ENCODE measurements around the gene IL9.

DNA sequence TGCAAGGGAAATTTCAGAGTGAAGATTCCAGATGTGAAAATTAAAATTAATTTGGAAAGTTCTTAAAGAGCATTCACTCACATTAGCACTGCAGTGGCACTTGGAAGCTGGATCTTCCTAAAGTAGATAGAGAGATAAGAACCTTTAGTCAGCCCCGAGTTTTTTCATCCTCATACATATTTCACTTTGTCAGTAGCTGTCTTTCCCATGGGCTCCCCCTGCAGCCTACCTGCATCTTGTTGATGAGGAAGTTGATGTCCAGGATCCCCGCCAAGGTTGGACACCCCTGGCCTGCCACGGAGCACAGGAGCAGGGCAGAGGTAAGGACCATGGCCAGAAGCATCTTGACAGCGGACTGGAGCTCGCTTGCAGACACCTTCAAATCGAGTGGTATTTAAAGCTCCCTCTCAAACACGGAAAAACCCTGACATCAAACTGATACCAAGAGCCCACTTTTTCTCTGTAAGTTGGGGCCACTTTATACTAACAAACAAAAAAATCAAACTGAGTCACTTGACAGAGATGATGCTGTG lies at the start of gene IL9:
- TF ChIP-seq, protein P1, sequence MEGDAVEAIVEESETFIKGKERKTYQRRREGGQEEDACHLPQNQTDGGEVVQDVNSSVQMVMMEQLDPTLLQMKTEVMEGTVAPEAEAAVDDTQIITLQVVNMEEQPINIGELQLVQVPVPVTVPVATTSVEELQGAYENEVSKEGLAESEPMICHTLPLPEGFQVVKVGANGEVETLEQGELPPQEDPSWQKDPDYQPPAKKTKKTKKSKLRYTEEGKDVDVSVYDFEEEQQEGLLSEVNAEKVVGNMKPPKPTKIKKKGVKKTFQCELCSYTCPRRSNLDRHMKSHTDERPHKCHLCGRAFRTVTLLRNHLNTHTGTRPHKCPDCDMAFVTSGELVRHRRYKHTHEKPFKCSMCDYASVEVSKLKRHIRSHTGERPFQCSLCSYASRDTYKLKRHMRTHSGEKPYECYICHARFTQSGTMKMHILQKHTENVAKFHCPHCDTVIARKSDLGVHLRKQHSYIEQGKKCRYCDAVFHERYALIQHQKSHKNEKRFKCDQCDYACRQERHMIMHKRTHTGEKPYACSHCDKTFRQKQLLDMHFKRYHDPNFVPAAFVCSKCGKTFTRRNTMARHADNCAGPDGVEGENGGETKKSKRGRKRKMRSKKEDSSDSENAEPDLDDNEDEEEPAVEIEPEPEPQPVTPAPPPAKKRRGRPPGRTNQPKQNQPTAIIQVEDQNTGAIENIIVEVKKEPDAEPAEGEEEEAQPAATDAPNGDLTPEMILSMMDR (IDR thresholded peaks at IDR 0.05), result no peak
- TF ChIP-seq POLR2AphosphoS5 (IDR thresholded peaks at IDR 0.05; ENCODE audit: low read depth, low read length) (no peak), TCF7L2 (IDR thresholded peaks at IDR 0.05; ENCODE audit: low read depth, low read length) (no peak)
- TF ChIP-seq, protein P2, sequence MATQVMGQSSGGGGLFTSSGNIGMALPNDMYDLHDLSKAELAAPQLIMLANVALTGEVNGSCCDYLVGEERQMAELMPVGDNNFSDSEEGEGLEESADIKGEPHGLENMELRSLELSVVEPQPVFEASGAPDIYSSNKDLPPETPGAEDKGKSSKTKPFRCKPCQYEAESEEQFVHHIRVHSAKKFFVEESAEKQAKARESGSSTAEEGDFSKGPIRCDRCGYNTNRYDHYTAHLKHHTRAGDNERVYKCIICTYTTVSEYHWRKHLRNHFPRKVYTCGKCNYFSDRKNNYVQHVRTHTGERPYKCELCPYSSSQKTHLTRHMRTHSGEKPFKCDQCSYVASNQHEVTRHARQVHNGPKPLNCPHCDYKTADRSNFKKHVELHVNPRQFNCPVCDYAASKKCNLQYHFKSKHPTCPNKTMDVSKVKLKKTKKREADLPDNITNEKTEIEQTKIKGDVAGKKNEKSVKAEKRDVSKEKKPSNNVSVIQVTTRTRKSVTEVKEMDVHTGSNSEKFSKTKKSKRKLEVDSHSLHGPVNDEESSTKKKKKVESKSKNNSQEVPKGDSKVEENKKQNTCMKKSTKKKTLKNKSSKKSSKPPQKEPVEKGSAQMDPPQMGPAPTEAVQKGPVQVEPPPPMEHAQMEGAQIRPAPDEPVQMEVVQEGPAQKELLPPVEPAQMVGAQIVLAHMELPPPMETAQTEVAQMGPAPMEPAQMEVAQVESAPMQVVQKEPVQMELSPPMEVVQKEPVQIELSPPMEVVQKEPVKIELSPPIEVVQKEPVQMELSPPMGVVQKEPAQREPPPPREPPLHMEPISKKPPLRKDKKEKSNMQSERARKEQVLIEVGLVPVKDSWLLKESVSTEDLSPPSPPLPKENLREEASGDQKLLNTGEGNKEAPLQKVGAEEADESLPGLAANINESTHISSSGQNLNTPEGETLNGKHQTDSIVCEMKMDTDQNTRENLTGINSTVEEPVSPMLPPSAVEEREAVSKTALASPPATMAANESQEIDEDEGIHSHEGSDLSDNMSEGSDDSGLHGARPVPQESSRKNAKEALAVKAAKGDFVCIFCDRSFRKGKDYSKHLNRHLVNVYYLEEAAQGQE (IDR thresholded peaks at IDR 0.05; ENCODE audit: insufficient read depth in 1 of 2, low read depth in 2 of 2, low read length in 1 of 2), result no peak

Data from Panc1 (cell line).